GM12878 (cell line): ENCODE results near the gene TRAPPC3. TPM values are rescaled to one million over a fixed set of nuclear protein-coding genes. Genes with fewer than 3 reads are reported as not detected.

Experiments
- BRCA1 ChIP-seq: IDR thresholded peaks from 2 replicates; pipeline ENCODE4 v1.6.1; 2011; ENCODE audit warnings: low read depth, low read length, improper control_type of control experiment
- CBX3 ChIP-seq: fragments of 200-600 bp; sonication (generic); IDR thresholded peaks from 2 replicates; pipeline ENCODE4 v1.6.1; 2016; ENCODE audit warnings: low read depth, borderline replicate concordance
- CTCF ChIP-seq, 3 experiments: IDR thresholded peaks in 2 of 3; conservative IDR thresholded peaks in 1 of 3; 2 replicates each; pipeline ENCODE4 v1.5.1; 2011; ENCODE audit warnings: low read depth in 3 of 3, low read length in 3 of 3, mild to moderate bottlenecking in 3 of 3, control low read depth in 2 of 3, moderate library complexity in 2 of 3, inconsistent platforms in 1 of 3, mixed read lengths in 1 of 3; ENCODE audit not compliant: control insufficient read depth in 2 of 3, insufficient read depth in 1 of 3; ENCODE audit errors: extremely low read depth in 1 of 3
- EGR1 ChIP-seq, 2 experiments: IDR thresholded peaks; 1 replicate in 1 of 2; 2 replicates in 1 of 2; pipeline ENCODE4 v1.6.1; 2011 to 2012; ENCODE audit warnings: low read depth in 2 of 2, low read length in 2 of 2, borderline replicate concordance in 1 of 2, mild to moderate bottlenecking in 1 of 2, moderate library complexity in 1 of 2
- HCFC1 ChIP-seq: fragments of 150-350 bp; IDR thresholded peaks from 2 replicates; pipeline ENCODE4 v1.6.1; 2014; ENCODE audit warnings: low read length
- IRF3 ChIP-seq: fragments of 450-650 bp; IDR thresholded peaks from 2 replicates; pipeline ENCODE4 v1.6.1; 2014; ENCODE audit warnings: mild to moderate bottlenecking
- JUNB ChIP-seq: IDR thresholded peaks from 2 replicates; pipeline ENCODE4 v1.6.1; 2016; ENCODE audit warnings: antibody characterized with exemption, mild to moderate bottlenecking
- KLF5 ChIP-seq: fragments of 450-650 bp; IDR thresholded peaks from 2 replicates; pipeline ENCODE4 v1.6.1; 2014; ENCODE audit warnings: mild to moderate bottlenecking; ENCODE audit not compliant: partially characterized antibody
- POLR2A ChIP-seq: IDR thresholded peaks from 2 replicates; pipeline ENCODE4 v1.6.1; 2011; ENCODE audit warnings: low read depth, mild to moderate bottlenecking, low read length
- RAD51 ChIP-seq: fragments of 450-650 bp; IDR thresholded peaks from 2 replicates; pipeline ENCODE4 v1.6.1; 2016; ENCODE audit warnings: moderate library complexity, mild to moderate bottlenecking, inconsistent platforms
- SKIL ChIP-seq: fragments of 450-650 bp; IDR thresholded peaks from 2 replicates; pipeline ENCODE4 v1.6.1; 2017; ENCODE audit warnings: mild to moderate bottlenecking, low read depth, inconsistent platforms; ENCODE audit not compliant: poor library complexity, severe bottlenecking
- SMARCA5 ChIP-seq: fragments of 450-650 bp; IDR thresholded peaks from 2 replicates; pipeline ENCODE4 v1.6.1; 2017; ENCODE audit warnings: mild to moderate bottlenecking
- SMC3 ChIP-seq: IDR thresholded peaks from 2 replicates; pipeline ENCODE4 v1.6.1; 2011; ENCODE audit warnings: low read length, improper control_type of control experiment, borderline replicate concordance
- STAT1 ChIP-seq: fragments of 450-650 bp; conservative IDR thresholded peaks from 2 replicates; pipeline ENCODE4 v1.6.1; 2014; ENCODE audit warnings: antibody characterized with exemption, mild to moderate bottlenecking
- TCF12 ChIP-seq: IDR thresholded peaks from 2 replicates; pipeline ENCODE4 v1.6.1; 2011; ENCODE audit warnings: low read depth, mild to moderate bottlenecking, low read length
- ZBTB11 ChIP-seq: fragments of 450-650 bp; formaldehyde crosslinking; IDR thresholded peaks from 2 replicates; pipeline ENCODE4 v1.5.0; 2022; ENCODE audit warnings: mild to moderate bottlenecking, missing genetic modification characterization
- ZNF207 ChIP-seq: fragments of 450-650 bp; IDR thresholded peaks from 2 replicates; pipeline ENCODE4 v1.6.1; 2014; ENCODE audit warnings: antibody characterized with exemption, mild to moderate bottlenecking, borderline replicate concordance
- polyA plus RNA-seq, 11 experiments: library from polyadenylated mRNA; depleted of rRNA in 4 of 11; unstranded in 6 of 11; stranded (reverse) in 5 of 11; fragments of >200 nt; fragmentation: Nextera tagmentation in 4 of 11; fragmentation: Illumina TruSeq in 1 of 11; extraction: Ambion mirVana in 4 of 11; extraction: Trizol in 1 of 11; gene quantifications; 1 replicate in 1 of 11; 2 replicates in 10 of 11; pipeline versions ENCODE4 v1.2.1 to v1.2.3, GENCODE V29; 2011 to 2016; ENCODE audit warnings: inconsistent platforms in 2 of 11, missing spikeins in 2 of 11, low read depth in 1 of 11
- total RNA-seq, 4 experiments: library from RNA; depleted of rRNA in 3 of 4; stranded (reverse); fragments of >200 nt in 3 of 4; fragmentation: Illumina TruSeq in 1 of 4; extraction: Trizol in 1 of 4; gene quantifications; 2 replicates each; pipeline versions ENCODE4 v1.2.1 to v1.2.3, GENCODE V29; 2013 to 2021
- TF ChIP-seq, protein P1 (sequence below): IDR thresholded peaks from 2 replicates; pipeline ENCODE4 v1.6.1; 2011; ENCODE audit warnings: mild to moderate bottlenecking, low read depth, low read length, moderate library complexity; ENCODE audit not compliant: insufficient replicate concordance
- TF ChIP-seq, protein P2 (sequence below): fragments of 450-650 bp; IDR thresholded peaks from 2 replicates; pipeline ENCODE4 v1.6.1; 2016; ENCODE audit warnings: mild to moderate bottlenecking

The TRAPPC3 gene
- total and polyA plus RNA-seq, 10 of the 15 experiments (the other 5 are each of a cell fraction or from before 2014, with no cell fraction given): 14.7 to 122 (median 70.5) TPM

GRCh38 chr1:36099681-36100341 is 49.5 kb downstream of the TRAPPC3 start (continued):
- TF ChIP-seq, protein P1, sequence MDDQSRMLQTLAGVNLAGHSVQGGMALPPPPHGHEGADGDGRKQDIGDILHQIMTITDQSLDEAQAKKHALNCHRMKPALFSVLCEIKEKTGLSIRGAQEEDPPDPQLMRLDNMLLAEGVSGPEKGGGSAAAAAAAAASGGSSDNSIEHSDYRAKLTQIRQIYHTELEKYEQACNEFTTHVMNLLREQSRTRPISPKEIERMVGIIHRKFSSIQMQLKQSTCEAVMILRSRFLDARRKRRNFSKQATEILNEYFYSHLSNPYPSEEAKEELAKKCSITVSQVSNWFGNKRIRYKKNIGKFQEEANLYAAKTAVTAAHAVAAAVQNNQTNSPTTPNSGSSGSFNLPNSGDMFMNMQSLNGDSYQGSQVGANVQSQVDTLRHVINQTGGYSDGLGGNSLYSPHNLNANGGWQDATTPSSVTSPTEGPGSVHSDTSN: no peak
- TF ChIP-seq BRCA1 (no peak), CTCF (IDR thresholded peaks at IDR 0.05 in 2 of 3, conservative IDR thresholded peaks at IDR 0.05 in 1 of 3; ENCODE audit: control insufficient read depth in 2 of 3, extremely low read depth in 1 of 3, insufficient read depth in 1 of 3, low read depth in 3 of 3, low read length in 3 of 3) (peak; percentile 82 to 88 (median 86)), STAT1 (no peak), TCF12 (no peak), ZNF207 (0 out of 2 replicates have a peak, but pooled peaks have one; percentile 30), POLR2A (no peak), RAD51 (no peak), JUNB (no peak), ZBTB11 (CRISPR knock-in tag) (no peak), EGR1 (IDR thresholded peaks at IDR 0.05; ENCODE audit: borderline replicate concordance in 1 of 2, low read depth in 2 of 2, low read length in 2 of 2) (no peak), SMC3 (peak; percentile 94), HCFC1 (no peak), CBX3 (no peak), SKIL (no peak), SMARCA5 (0 out of 2 replicates have a peak, but pooled peaks have one; percentile 69), KLF5 (peak; percentile 55), IRF3 (no peak)
- TF ChIP-seq, protein P2, sequence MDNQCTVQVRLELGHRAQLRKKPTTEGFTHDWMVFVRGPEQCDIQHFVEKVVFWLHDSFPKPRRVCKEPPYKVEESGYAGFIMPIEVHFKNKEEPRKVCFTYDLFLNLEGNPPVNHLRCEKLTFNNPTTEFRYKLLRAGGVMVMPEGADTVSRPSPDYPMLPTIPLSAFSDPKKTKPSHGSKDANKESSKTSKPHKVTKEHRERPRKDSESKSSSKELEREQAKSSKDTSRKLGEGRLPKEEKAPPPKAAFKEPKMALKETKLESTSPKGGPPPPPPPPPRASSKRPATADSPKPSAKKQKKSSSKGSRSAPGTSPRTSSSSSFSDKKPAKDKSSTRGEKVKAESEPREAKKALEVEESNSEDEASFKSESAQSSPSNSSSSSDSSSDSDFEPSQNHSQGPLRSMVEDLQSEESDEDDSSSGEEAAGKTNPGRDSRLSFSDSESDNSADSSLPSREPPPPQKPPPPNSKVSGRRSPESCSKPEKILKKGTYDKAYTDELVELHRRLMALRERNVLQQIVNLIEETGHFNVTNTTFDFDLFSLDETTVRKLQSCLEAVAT: no peak
